Thoracic aorta endothelial cell (primary cell): ENCODE measurements around the gene IPMK. TPM values are rescaled to one million over a fixed set of nuclear protein-coding genes. Genes with fewer than 3 reads are reported as not detected.

Experiments
- total RNA-seq: library from RNA; depleted of rRNA; stranded (reverse); fragments of >200 nt; gene quantifications from 2 replicates; pipeline ENCODE4 v1.2.3, GENCODE V29; 2012

Gene IPMK
- 20.9 and 27.6 TPM in 2 replicates for total RNA-seq

DNA sequence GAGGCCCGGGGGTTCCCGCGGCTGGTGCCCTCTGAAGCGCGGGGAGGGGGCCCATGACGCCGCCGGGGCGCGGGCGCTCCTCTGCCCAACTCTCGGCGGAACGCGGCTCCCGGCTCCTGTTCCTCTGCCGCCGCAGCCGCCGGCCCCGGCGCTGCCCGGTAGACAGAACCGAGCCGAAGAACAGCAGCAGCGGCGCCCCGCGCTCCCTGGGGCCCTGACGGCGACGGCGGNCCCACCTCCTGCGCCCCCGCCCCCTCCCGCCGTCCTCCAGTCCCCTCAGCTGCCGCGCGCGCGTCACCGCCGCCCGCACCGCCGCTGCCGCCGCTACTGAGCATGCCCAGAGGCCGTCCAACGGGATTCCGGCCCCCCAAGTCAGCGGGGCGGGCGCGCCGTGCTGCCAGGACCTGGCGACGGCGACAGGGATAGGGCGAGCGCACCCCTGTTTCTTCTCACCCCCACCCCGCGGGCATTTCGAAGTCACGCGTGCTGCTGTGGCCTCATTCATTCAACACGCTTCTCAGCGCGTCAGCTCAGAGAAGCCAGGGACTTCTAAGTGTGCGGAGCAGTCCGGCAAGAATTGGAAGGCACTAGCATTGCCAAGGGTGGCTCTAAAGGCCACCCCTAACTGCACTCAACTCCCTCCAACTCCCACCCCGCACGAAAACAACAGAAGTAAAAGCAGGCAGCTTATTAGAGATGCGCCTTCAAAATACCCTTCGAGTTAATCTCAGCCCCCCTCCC lies at the start of gene IPMK:
TSS of gene IPMK (minus strand) at position 182 of the 741 bp plus-strand sequence. CDS start 283 bp downstream, outside the sequence.

DNA sequence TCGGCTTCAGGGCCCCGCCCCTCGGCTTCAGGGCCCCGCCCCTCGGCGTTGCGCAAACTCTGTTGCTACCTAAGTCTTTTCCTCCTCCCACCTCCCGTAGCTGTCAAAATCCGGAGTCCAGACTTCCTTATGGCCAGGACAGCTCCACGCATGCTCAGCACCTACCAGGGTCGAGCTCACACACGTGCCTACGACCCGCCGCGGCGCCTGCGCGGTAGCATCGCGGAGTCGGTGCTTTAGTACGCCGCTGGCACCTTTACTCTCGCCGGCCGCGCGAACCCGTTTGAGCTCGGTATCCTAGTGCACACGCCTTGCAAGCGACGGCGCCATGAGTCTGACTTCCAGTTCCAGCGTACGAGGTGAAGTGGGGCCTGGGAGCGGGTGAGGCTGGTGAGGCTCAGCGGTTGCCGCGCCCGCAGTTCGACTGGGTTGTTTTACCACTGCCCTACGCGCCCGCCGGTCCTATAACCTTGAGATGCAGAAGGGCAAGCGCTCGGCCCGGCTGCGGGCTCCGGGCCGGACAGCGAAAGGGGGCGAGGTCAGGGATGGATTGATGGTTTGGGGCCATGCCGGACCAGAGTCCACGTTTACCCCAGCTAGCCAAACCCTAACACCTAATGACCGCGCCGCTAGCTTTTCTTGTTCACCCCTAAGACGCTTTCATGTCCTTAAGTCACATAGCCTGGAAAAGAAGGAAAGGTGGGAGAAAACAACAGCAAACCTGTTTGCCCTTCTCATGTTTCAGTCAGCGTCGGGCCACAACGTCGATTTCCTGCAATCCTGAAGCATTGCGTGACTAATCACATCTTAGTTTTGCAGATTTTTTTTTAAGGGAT lies 1.5 kb upstream of the IPMK start, which contains the start of gene CISD1:
TSS of gene CISD1 (plus strand) at position 217 of the 836 bp plus-strand sequence. CDS start at position 329, 112 bp downstream.

Other genes with a start within 250 kb of the IPMK start
- gene CISD1, start 1.3 kb upstream of the IPMK start, total RNA-seq, result 63.2 and 66.1 TPM in 2 replicates
- gene UBE2D1, start 67.1 kb upstream of the IPMK start, total RNA-seq, result 22.2 and 35.8 TPM in 2 replicates
- 76.3 and 83.2 TPM in 2 replicates for gene TFAM, start 117.5 kb upstream of the IPMK start, total RNA-seq
- 1.1 and 3.9 TPM in 2 replicates for gene BICC1, start 245.0 kb upstream of the IPMK start, total RNA-seq